ENCODE measurements around the gene SETBP1.

- TF ChIP-seq CTCF (IDR thresholded peaks at IDR 0.05), result no peak
- no peak for TF ChIP-seq EZH2 (IDR thresholded peaks at IDR 0.05)
- no peak for TF ChIP-seq EZH2phosphoT487 (IDR thresholded peaks at IDR 0.05)
Measured at GRCh38 chr18:44779753-44780292, 99.1 kb downstream of the SETBP1 start.

Data from neural progenitor cell (in vitro differentiated cells).